Prostate gland (tissue), 2 donors: ENCODE results near the gene SLC5A9.

Experiments used
- POLR2A ChIP-seq: fragments of 450-650 bp; IDR thresholded peaks from one replicate; pipeline ENCODE4 v1.6.1; 2016; ENCODE audit warnings: antibody characterized with exemption, mild to moderate bottlenecking
- POLR2AphosphoS5 ChIP-seq: sonication (generic); formaldehyde crosslinking; IDR thresholded peaks from one replicate; pipeline ENCODE4 v1.6.1; 2017; ENCODE audit warnings: antibody characterized with exemption
- TF ChIP-seq, protein P1 (sequence below), 4 experiments: fragments of 200-600 bp in 2 of 4; fragments of 450-650 bp in 2 of 4; sonication (generic) in 2 of 4; IDR thresholded peaks; 1 replicate in 3 of 4; 2 replicates in 1 of 4; pipeline ENCODE4 v1.5.1; 2016 to 2019; ENCODE audit warnings: antibody characterized with exemption in 4 of 4, mild to moderate bottlenecking in 2 of 4, moderate library complexity in 2 of 4

DNA sequence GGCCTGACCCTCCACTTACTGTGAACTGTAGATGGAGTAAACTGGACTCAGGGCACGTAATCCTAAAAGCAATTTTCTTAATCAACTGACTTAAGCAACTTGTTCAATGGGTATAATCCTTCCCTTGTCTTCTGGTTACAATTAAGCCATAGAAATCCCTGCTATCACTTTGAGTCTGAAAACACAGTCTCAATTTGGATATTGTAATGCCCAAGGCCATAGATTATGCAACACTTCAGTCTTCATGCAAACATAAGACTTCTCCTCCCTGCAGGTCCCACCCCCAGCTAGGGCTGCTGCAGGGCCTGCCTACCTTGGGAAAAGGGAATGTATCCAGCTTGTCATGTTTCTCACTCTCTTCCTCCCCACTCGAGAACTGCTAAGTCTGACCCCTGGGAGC is 6.2 kb upstream of the SLC5A9 start:
- TF ChIP-seq, protein P1, sequence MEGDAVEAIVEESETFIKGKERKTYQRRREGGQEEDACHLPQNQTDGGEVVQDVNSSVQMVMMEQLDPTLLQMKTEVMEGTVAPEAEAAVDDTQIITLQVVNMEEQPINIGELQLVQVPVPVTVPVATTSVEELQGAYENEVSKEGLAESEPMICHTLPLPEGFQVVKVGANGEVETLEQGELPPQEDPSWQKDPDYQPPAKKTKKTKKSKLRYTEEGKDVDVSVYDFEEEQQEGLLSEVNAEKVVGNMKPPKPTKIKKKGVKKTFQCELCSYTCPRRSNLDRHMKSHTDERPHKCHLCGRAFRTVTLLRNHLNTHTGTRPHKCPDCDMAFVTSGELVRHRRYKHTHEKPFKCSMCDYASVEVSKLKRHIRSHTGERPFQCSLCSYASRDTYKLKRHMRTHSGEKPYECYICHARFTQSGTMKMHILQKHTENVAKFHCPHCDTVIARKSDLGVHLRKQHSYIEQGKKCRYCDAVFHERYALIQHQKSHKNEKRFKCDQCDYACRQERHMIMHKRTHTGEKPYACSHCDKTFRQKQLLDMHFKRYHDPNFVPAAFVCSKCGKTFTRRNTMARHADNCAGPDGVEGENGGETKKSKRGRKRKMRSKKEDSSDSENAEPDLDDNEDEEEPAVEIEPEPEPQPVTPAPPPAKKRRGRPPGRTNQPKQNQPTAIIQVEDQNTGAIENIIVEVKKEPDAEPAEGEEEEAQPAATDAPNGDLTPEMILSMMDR (IDR thresholded peaks at IDR 0.05): no peak
- TF ChIP-seq POLR2AphosphoS5 (no peak), POLR2A (no peak)
